Psoas muscle (tissue), 8 donors: Measurements from ENCODE around the gene TIGD3. TPM values are rescaled to one million over a fixed set of nuclear protein-coding genes. Genes with fewer than 3 reads are reported as not detected.
A peak's percentile ranks its signal among the peaks of the same experiment; 100 is the strongest.

Experiments used
- ATAC-seq, 4 donors: fragments of 200-7000 bp; cut with Tn5 transposase; one replicate each; pipeline ENCODE4 v1.9.1; 2020; ENCODE audit warnings: moderate library complexity in 3 of 4, mild to moderate bottlenecking in 2 of 4
- DNase-seq, 2 donors: peaks; one replicate each; pipeline ENCODE4 v3.0.0-alpha.2; 2020
- H3K27ac ChIP-seq: fragments of 200-600 bp; one replicate; pipeline ENCODE4 v1.8.0; 2022
- H3K27me3 ChIP-seq, 3 donors: fragments of 200-600 bp in 1 of 3; one replicate each; pipeline versions ENCODE4 v1.6.1 to v1.8.0; 2013 to 2022; ENCODE audit warnings: low read length in 2 of 3, mild to moderate bottlenecking in 2 of 3, moderate library complexity in 1 of 3; ENCODE audit not compliant: insufficient read depth in 3 of 3
- H3K36me3 ChIP-seq, 2 donors: fragments of 200-600 bp in 1 of 2; one replicate each; pipeline versions ENCODE4 v1.6.1 to v1.8.0; 2013 to 2022; ENCODE audit warnings: low read depth in 1 of 2, mild to moderate bottlenecking in 1 of 2, moderate library complexity in 1 of 2; ENCODE audit not compliant: insufficient read depth in 1 of 2
- H3K4me1 ChIP-seq: fragments of 200-600 bp; one replicate; pipeline ENCODE4 v1.8.0; 2022
- H3K4me3 ChIP-seq: fragments of 200-600 bp; one replicate; pipeline ENCODE4 v1.8.0; 2022; ENCODE audit warnings: mild to moderate bottlenecking
- H3K9me3 ChIP-seq: fragments of 200-600 bp; one replicate; pipeline ENCODE4 v1.8.0; 2022
- WGBS, 3 donors: extraction: QIAGEN DNeasy Blood & Tissue Kit; methylation state at CpG; one replicate each; pipeline versions ENCODE4 v1.1.6 to v1.1.7; 2013; 5-methylcytosine and 5-hydroxymethylcytosine counted together
- intact Hi-C, 2 donors: fragments of 100-400 bp; cut with DNase I; formaldehyde crosslinking; loops; one replicate each; pipeline versions ENCODE4 v1.11.0 to v1.14.2; 2022
- polyA plus RNA-seq, 3 donors: library from polyadenylated mRNA; stranded (reverse); fragments of 200-250 nt; gene quantifications; one replicate each; pipeline ENCODE4 v1.2.3, GENCODE V29; 2013
- total RNA-seq, 4 donors: library from RNA; stranded (reverse); fragmentation: NEBNext Ultra II Directional in 2 of 4; extraction: Animal tissue kit (Norgen Biotek cat#: 25700) in 2 of 4; gene quantifications; one replicate each; pipeline versions ENCODE4 v1.2.1 to v1.2.4, GENCODE V29; 2021 to 2023
- TF ChIP-seq, protein P1 (sequence below): fragments of 200-600 bp; IDR thresholded peaks from one replicate; pipeline ENCODE4 v1.8.0; 2022; ENCODE audit warnings: antibody characterized with exemption
- donor health status: healthy with polysubstance abuse.
- donor health status: DM: no; HTN: no; CAD: no; lungs with moderate emphysema.
- donor health status: Bipolar disorder and iron deficiency.
- donor health status: healthy.
- donor health status: DM: yes; HTN: yes; CAD: no.
- donor health status: DM: no; HTN: no; CAD: no.
- donor health status: DM: no; HTN: no; CAD: no.
- donor health status: DM: yes; HTN: yes; CAD: no.

Gene TIGD3
- total and polyA plus RNA-seq, 7 donors: 0.05 to 0.25 (median 0.09) TPM; not detected in 3

DNA sequence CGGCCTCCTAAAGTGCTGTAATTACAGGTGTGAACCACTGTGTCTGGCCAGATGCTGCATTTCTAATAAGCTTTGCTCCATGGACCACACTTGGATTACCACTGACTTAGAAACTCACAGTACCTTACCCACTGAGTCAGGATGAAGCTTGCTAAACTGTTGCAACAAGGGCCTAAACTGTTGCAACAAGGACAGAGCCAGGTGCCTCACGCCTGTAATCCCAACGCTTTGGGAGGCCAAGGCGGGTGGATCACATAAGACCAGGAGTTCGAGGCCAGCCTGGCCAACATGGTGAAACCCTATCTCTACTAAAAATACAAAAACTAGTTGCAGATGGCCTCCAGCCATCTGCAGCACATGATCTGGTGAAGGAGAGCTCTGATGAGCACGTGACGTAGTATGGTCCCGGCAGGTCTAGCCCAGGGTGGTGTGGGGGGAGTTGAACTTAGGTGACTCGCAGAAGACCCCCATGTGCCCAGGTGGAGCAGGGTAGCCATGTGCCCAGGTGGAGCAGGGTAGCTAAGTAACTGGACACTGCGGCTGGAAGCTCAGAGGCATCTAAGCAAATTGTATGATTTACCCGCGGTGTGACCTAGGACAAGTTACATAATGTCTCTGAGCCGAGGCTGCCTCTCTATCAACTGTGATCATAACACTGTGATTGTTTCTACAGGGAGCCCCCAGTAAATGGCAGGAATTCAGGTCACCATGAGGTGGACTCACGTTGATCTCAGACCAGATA is 19.5 kb downstream of the TIGD3 start:
- peak overlapping the region; percentile 93 for H3K27ac ChIP-seq
- ATAC-seq: peak in 2 of 4 donors; percentile 26 to 35
- DNase-seq: no peak
- TF ChIP-seq, protein P1, sequence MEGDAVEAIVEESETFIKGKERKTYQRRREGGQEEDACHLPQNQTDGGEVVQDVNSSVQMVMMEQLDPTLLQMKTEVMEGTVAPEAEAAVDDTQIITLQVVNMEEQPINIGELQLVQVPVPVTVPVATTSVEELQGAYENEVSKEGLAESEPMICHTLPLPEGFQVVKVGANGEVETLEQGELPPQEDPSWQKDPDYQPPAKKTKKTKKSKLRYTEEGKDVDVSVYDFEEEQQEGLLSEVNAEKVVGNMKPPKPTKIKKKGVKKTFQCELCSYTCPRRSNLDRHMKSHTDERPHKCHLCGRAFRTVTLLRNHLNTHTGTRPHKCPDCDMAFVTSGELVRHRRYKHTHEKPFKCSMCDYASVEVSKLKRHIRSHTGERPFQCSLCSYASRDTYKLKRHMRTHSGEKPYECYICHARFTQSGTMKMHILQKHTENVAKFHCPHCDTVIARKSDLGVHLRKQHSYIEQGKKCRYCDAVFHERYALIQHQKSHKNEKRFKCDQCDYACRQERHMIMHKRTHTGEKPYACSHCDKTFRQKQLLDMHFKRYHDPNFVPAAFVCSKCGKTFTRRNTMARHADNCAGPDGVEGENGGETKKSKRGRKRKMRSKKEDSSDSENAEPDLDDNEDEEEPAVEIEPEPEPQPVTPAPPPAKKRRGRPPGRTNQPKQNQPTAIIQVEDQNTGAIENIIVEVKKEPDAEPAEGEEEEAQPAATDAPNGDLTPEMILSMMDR: no peak
- H3K9me3 ChIP-seq: no peaks in the 10 kb centered on the region
- WGBS, 3 donors: 46 to 69% (median 52%) methylated on average over 14 of the region's 14 CpGs
- no peaks in the 10 kb centered on the region for H3K27me3 ChIP-seq
- H3K4me3 ChIP-seq: no peak overlapping the region
- no peaks in the 10 kb centered on the region for H3K36me3 ChIP-seq
- H3K4me1 ChIP-seq: peaks cover 44% of the 10 kb centered on the region
- intact Hi-C loops: no loop called here

DNA sequence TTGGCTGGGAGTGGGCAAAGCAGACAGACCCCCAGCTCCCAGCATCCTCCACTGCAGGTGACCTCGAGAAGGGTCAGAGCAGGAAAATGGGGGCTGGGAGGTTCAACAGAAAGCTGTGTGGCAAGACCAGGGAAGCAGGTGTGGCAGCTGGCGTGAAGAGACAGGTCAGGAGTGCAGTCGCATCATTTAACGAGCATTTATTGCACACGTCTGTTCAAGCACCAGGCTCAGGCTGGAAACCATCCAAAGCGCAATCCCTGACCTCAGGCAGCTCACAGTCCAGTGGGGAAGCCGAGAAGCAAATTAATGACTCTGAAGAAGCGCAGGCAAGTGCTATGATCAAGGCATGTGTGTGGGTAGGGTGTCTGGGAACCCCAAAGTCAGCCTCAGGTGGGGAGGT is 20.5 kb downstream of the TIGD3 start:
- TF ChIP-seq, protein P1: no peak
- no peak overlapping the region for H3K4me3 ChIP-seq
- ATAC-seq: peak in 3 of 4 donors; percentile 52 to 59 (median 54)
- DNase-seq: peak in 1 of 2 donors; percentile 82
- peak overlapping the region; percentile 93 for H3K27ac ChIP-seq
- no peaks in the 10 kb centered on the region for H3K9me3 ChIP-seq
- intact Hi-C loops: no loop called here
- no peaks in the 10 kb centered on the region for H3K27me3 ChIP-seq
- 65 to 75% (median 66%) methylated on average over 8 of the region's 8 CpGs for WGBS, 3 donors
- no peaks in the 10 kb centered on the region for H3K36me3 ChIP-seq
- peaks cover 43% of the 10 kb centered on the region for H3K4me1 ChIP-seq

DNA sequence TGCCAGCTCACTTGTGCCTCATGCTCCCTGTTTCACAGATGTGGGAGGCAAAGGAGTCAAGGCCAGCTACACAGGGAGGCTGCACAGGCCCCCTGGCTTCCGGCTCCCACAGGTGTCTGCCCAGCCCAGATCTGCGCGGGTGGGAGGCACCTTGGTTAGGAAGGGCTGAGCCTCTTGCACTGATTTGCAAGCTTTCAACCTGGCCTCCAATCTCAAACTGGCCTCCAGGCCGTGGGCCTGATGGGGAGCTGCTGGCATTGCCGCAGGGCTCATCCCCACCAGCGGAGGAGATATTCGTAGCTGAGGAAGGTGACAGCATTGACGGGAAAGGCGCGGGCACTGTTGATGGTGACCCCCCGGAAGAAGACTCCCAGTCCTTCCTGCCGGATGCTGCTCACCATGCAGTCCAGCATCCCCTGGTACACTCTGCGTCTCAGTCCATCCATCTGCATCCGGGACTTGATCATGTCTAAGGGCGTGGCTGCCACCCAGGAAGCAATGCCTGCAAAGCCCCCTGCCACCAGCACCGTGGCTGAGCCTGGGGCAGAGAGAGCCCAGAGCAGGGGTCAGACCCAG is 21.7 kb downstream of the TIGD3 start:
- Histone ChIP-seq H3K9me3 (no peaks in the 10 kb centered on the region), H3K27ac (peak overlapping the region; percentile 93), H3K4me1 (peaks cover 39% of the 10 kb centered on the region), H3K27me3 (no peaks in the 10 kb centered on the region), H3K4me3 (no peak overlapping the region), H3K36me3 (no peaks in the 10 kb centered on the region)
- intact Hi-C loops: no loop called here
- 82 to 92% (median 83%) methylated on average over 16 of the region's 16 CpGs for WGBS, 3 donors
- TF ChIP-seq, protein P1: no peak
- DNase-seq: no peak
- ATAC-seq: no peak

DNA sequence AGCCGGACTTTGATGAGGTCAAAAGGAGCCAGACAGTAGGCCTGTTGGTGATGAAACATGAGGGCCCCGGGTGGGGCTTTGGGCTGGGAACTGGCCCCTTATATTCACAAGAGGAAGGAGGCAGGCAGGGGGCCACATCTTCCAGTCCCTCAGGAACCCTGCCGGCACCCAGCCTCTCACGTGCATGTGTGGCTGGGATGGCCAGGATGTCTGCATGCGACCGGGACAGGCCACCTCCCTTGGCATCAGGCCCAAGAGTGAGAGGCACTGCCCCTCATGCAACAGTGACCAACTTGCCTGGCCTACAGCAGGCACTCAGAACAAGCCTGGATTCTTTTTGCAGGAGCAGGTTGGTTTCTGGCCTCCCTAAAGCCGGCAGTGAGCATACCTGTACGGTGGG is 22.5 kb downstream of the TIGD3 start:
- intact Hi-C loops: no loop called here
- Histone ChIP-seq H3K4me3 (no peak overlapping the region), H3K4me1 (peaks cover 37% of the 10 kb centered on the region), H3K27me3 (no peaks in the 10 kb centered on the region), H3K27ac (no peak overlapping the region), H3K9me3 (no peaks in the 10 kb centered on the region), H3K36me3 (no peaks in the 10 kb centered on the region)
- WGBS, 3 donors: 51 to 76% (median 68%) methylated on average over 8 of the region's 8 CpGs
- DNase-seq (no peak), ATAC-seq (no peak)
- TF ChIP-seq, protein P1: no peak
